GM23248 (cell line): ENCODE results near the gene CCL7.

Experiments used
- EZH2 ChIP-seq: fragments of 200-600 bp; sonication (generic); IDR thresholded peaks from 2 replicates; pipeline ENCODE4 v1.6.1; 2018; ENCODE audit warnings: antibody characterized with exemption, mild to moderate bottlenecking; ENCODE audit not compliant: insufficient read depth, poor library complexity, severe bottlenecking
- EZH2phosphoT487 ChIP-seq: fragments of 200-600 bp; sonication (generic); IDR thresholded peaks from 2 replicates; pipeline ENCODE4 v1.6.1; 2018; ENCODE audit warnings: antibody characterized with exemption, moderate library complexity, mild to moderate bottlenecking, low read depth; ENCODE audit not compliant: insufficient read depth

DNA sequence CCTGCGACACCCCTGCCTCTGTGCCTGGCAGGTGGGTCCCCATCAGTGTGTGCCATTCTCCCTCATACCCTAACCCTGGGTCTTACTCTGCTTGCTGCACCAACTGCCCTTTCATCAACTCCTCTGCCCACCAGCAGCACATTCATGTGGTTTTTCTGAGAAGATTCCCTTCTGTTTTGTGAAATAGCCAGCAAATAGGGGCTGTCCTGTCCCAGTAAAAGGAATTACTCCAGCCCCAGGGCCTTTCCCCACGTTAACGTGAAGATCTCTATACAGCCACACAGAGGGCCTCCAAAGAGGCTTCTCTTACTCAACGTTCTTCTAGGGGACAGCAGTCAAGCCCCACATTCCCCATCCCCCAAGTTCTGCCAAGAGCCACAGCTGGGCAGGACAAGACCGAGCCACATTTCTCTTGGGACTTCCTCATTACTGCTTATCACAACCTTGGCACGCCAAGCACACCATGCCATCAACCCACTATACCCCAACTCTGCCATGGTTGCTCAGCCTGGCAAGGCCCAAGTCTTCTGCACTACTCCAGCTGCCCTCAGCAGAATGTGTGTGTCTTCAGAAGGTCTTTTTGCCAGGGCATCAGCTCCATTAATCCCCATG, 33.6 kb upstream of the CCL7 start:
- TF ChIP-seq EZH2 = no peak
- TF ChIP-seq EZH2phosphoT487 = no peak
